Mucosa of descending colon (tissue), 3 donors: ENCODE data around the gene MACROD1. TPM values are rescaled to one million over a fixed set of nuclear protein-coding genes. Genes with fewer than 3 reads are reported as not detected.

ENCODE experiments used
- ATAC-seq: fragments of 200-7000 bp; cut with Tn5 transposase; one replicate; pipeline ENCODE4 v1.9.1; 2020; ENCODE audit warnings: mild to moderate bottlenecking, moderate library complexity
- DNase-seq, 3 donors: peaks; one replicate each; pipeline ENCODE4 v3.0.0-alpha.2; 2020
- H3K36me3 ChIP-seq: fragments of 200-600 bp; one replicate; pipeline ENCODE4 v1.8.0; 2021; ENCODE audit warnings: low read depth, mild to moderate bottlenecking
- H3K4me1 ChIP-seq: fragments of 200-600 bp; one replicate; pipeline ENCODE4 v1.8.0; 2021; ENCODE audit warnings: low read depth, mild to moderate bottlenecking
- H3K4me3 ChIP-seq: fragments of 200-600 bp; one replicate; pipeline ENCODE4 v1.8.0; 2021; ENCODE audit warnings: mild to moderate bottlenecking
- H3K9me3 ChIP-seq: fragments of 200-600 bp; one replicate; pipeline ENCODE4 v1.8.0; 2021; ENCODE audit warnings: mild to moderate bottlenecking
- CTCF ChIP-seq: fragments of 200-600 bp; IDR thresholded peaks from one replicate; pipeline ENCODE4 v1.8.0; 2022; ENCODE audit warnings: antibody characterized with exemption, mild to moderate bottlenecking
- intact Hi-C, 2 donors: fragments of 100-400 bp; cut with DNase I in 1 of 2; cut with micrococcal nuclease in 1 of 2; formaldehyde crosslinking; loops; one replicate each; pipeline versions ENCODE4 v1.11.0 to v1.11.1; 2022; cut with DNase I, micrococcal nuclease
- total RNA-seq, 3 donors: library from RNA; stranded (reverse); fragmentation: NEBNext Ultra II Directional in 2 of 3; extraction: Animal tissue kit (Norgen Biotek cat#: 25700) in 2 of 3; gene quantifications; one replicate each; pipeline versions ENCODE4 v1.2.1 to v1.2.4, GENCODE V29; 2021 to 2023
- donor health status: DM: no; HTN: no; CAD: no; lungs with moderate emphysema.
- donor health status: DM: no; HTN: no; CAD: no.
- donor health status: DM: no; HTN: yes; CAD: no.

The MACROD1 gene
- total RNA-seq, 3 donors from 2014 or later = 26.7 to 38.7 (median 38.1) TPM

GRCh38 chr11:64185175-64185692, 19.3 kb upstream of the MACROD1 start:
- Histone ChIP-seq H3K36me3 (peaks cover 4% of the 10 kb centered on the region), H3K9me3 (no peaks in the 10 kb centered on the region), H3K4me1 (peaks cover 29% of the 10 kb centered on the region), H3K4me3 (peak overlapping the region; percentile 91)
- intact Hi-C loops = loop anchor here in 1 of 2 donors (10.0 kb wide), 1 partner anchor 60 kb away; the partner anchor contains the start of genes FKBP2 and PPP1R14B
- peak; percentile 58 for ATAC-seq
- peak in 2 of 3 donors; percentile 86 to 92 for DNase-seq
- TF ChIP-seq CTCF = peak; percentile 23

- TF ChIP-seq CTCF = no peak
- H3K4me3 ChIP-seq = no peak overlapping the region
- H3K9me3 ChIP-seq = no peaks in the 10 kb centered on the region
- intact Hi-C loops = loop anchor here in 1 of 2 donors (10.0 kb wide), 1 partner anchor 61 kb away; the partner anchor contains the start of genes FKBP2 and PPP1R14B
- peaks cover 25% of the 10 kb centered on the region for H3K4me1 ChIP-seq
- H3K36me3 ChIP-seq = peaks cover 4% of the 10 kb centered on the region
- DNase-seq (no peak), ATAC-seq (no peak)
Measured at GRCh38 chr11:64183890-64184289, 18.0 kb upstream of the MACROD1 start.

GRCh38 chr11:64181506-64182411, 15.8 kb upstream of the MACROD1 start:
- ATAC-seq (peak; percentile 59), DNase-seq (peak; percentile 90 to 92 (median 92))
- H3K4me1 ChIP-seq = peaks cover 25% of the 10 kb centered on the region
- no peak for TF ChIP-seq CTCF
- H3K4me3 ChIP-seq = no peak overlapping the region
- peaks cover 4% of the 10 kb centered on the region for H3K36me3 ChIP-seq
- H3K9me3 ChIP-seq = no peaks in the 10 kb centered on the region
- intact Hi-C loops = loop anchor here in 1 of 2 donors (10.0 kb wide), 1 partner anchor 63 kb away; the partner anchor contains the start of genes FKBP2 and PPP1R14B

GRCh38 chr11:64180891-64181290, 15.0 kb upstream of the MACROD1 start:
- DNase-seq (no peak), ATAC-seq (no peak)
- intact Hi-C loops = loop anchor here in 1 of 2 donors (10.0 kb wide), 1 partner anchor 64 kb away; the partner anchor contains the start of genes FKBP2 and PPP1R14B
- TF ChIP-seq CTCF = no peak
- H3K4me1 ChIP-seq = peaks cover 25% of the 10 kb centered on the region
- no peak overlapping the region for H3K4me3 ChIP-seq
- H3K9me3 ChIP-seq = no peaks in the 10 kb centered on the region
- peaks cover 3% of the 10 kb centered on the region for H3K36me3 ChIP-seq

- TF ChIP-seq CTCF = no peak
- intact Hi-C loops = no loop called here
- H3K4me3 ChIP-seq = no peak overlapping the region
Measured at GRCh38 chr11:64178951-64179639, 13.2 kb upstream of the MACROD1 start.

More at GRCh38 chr11:64178951-64179639, 13.2 kb upstream of the MACROD1 start:
- Histone ChIP-seq H3K4me1 (peaks cover 17% of the 10 kb centered on the region), H3K36me3 (no peaks in the 10 kb centered on the region), H3K9me3 (no peaks in the 10 kb centered on the region)
- DNase-seq = no peak
- no peak for ATAC-seq
